ENCODE results near the gene RTL10. TPM values are rescaled to one million over a fixed set of nuclear protein-coding genes. Genes with fewer than 3 reads are reported as not detected.

RTL10 gene
- total and polyA plus RNA-seq, 2 of the 8 experiments (the other 6 are each of a cell fraction or from before 2014, with no cell fraction given): 11.5 to 18.8 TPM

- TF ChIP-seq PHF8 (conservative IDR thresholded peaks at IDR 0.05; ENCODE audit: low read depth, low read length): no peak
- TF ChIP-seq ASH2L (IDR thresholded peaks at IDR 0.05; ENCODE audit: low read length): peak; percentile 4
- DNase-seq (ENCODE audit: low read depth in 1 of 2, low spot score in 2 of 2) (no peak), FAIRE-seq (no peak)
- Histone ChIP-seq H3K9me3 (ENCODE audit: insufficient read depth in 2 of 2, low read depth in 1 of 2, low read length in 1 of 2) (no peaks in the 10 kb centered on the region), H3K4me3 (ENCODE audit: extremely low read depth in 1 of 4, insufficient read depth in 2 of 4, low read depth in 3 of 4, low read length in 4 of 4) (no peak overlapping the region), H4K5ac (ENCODE audit: insufficient read length, low read depth, low read length) (no peak overlapping the region), H3K79me2 (ENCODE audit: control insufficient read depth in 1 of 2, insufficient read depth in 2 of 2, low read length in 2 of 2) (no peaks in the 10 kb centered on the region), H2BK120ac (replicated peaks; ENCODE audit: low read depth, low read length) (no peak overlapping the region), H3K79me1 (ENCODE audit: low read depth, low read length) (no peaks in the 10 kb centered on the region), H2BK20ac (ENCODE audit: low read length) (no peak overlapping the region), H3K14ac (ENCODE audit: insufficient read length) (no peak overlapping the region), H3K4me1 (replicated peaks in 1 of 4; ENCODE audit: control insufficient read depth in 3 of 4, insufficient read depth in 4 of 4, low read length in 3 of 4) (peaks cover 5 to 12% (median 12%) of the 10 kb centered on the region in 4 experiments), H4K20me1 (replicated peaks in 1 of 2; ENCODE audit: control insufficient read depth in 1 of 2, insufficient read depth in 2 of 2, low read length in 2 of 2) (no peaks in the 10 kb centered on the region), H3K27me3 (replicated peaks in 1 of 4; ENCODE audit: control insufficient read depth in 3 of 4, extremely low read depth in 1 of 4, insufficient read depth in 3 of 4, low read length in 3 of 4) (no peaks in the 10 kb centered on the region; a peak in 1 of 7 replicates), H4K91ac (replicated peaks; ENCODE audit: insufficient read length, low read length) (peak overlapping the region; percentile 35), H3K56ac (replicated peaks; ENCODE audit: insufficient read length, low read depth, low read length) (no peak overlapping the region), H2AFZ (ENCODE audit: low read length) (no peak overlapping the region; the same call in 1 of the 2 replicates), H3K4ac (replicated peaks; ENCODE audit: insufficient read length, low read depth, low read length) (no peak overlapping the region), H3K18ac (ENCODE audit: extremely low read depth, low read length) (no peak overlapping the region; the same call in 1 of the 2 replicates), H3K9ac (replicated peaks in 1 of 4; ENCODE audit: extremely low read depth in 1 of 4, low read depth in 3 of 4, low read length in 3 of 4) (no peak overlapping the region), H2BK5ac (ENCODE audit: low read depth, low read length) (no peak overlapping the region), H2BK15ac (ENCODE audit: low read length) (peak overlapping the region; percentile 81; the same call in 1 of the 2 replicates), H3K4me2 (ENCODE audit: insufficient read depth in 1 of 2, low read depth in 2 of 2, low read length in 2 of 2) (peak overlapping the region in 1 of 2 experiments; percentile 6; a peak in 1 of 4 replicates), H2BK12ac (ENCODE audit: low read depth, low read length) (peak overlapping the region; percentile 50; the same call in 1 of the 2 replicates), H3K23me2 (ENCODE audit: low read depth, low read length) (no peaks in the 10 kb centered on the region), H2AK5ac (ENCODE audit: low read depth, low read length) (no peak overlapping the region; the same call in 1 of the 2 replicates), H4K8ac (ENCODE audit: extremely low read depth, insufficient read depth, low read length) (no peak overlapping the region), H3K23ac (ENCODE audit: insufficient read length) (no peak overlapping the region), H3K27ac (ENCODE audit: low read depth, low read length) (no peak overlapping the region), H3K36me3 (ENCODE audit: control insufficient read depth in 2 of 4, insufficient read depth in 4 of 4, low read length in 3 of 4) (no peaks in the 10 kb centered on the region)
- ChIA-PET POLR2A (ENCODE audit: partially characterized antibody) (interaction anchor here (0.8 to 1.1 kb wide), 4 partner anchors 15 to 157 kb away, joined by 3 to 5 read pairs (median 3); no protein-coding TSS in a partner anchor), CTCF (ENCODE audit: partially characterized antibody) (interaction anchor here (0.6 to 10.1 kb wide), 15 partner anchors 9 to 223 kb away, joined by 3 to 69 read pairs (median 4); partner anchors contain the start of genes GNB1L, GP1BB and RTL10)
- 78% methylated on average over 9 of the region's 9 CpGs; no CpG with 5 or more reads in 1 of the 2 experiments for WGBS, 2 experiments (ENCODE audit: extremely low coverage in 1 of 2, insufficient coverage in 1 of 2, insufficient read length in 1 of 2, insufficient replicate concordance in 2 of 2, low coverage in 1 of 2, low lambda C conversion rate in 2 of 2, missing lambda C conversion rate in 1 of 2)
These were observed 48.4 kb upstream of the RTL10 start for GRCh38 chr22:19903031-19903430.
